HepG2 (cell line): ENCODE data around the gene MTHFD2L. TPM values are rescaled to one million over a fixed set of nuclear protein-coding genes. Genes with fewer than 3 reads are reported as not detected.
A peak's percentile ranks its signal among the peaks of the same experiment; 100 is the strongest.

Experiments used
- DMAP1 ChIP-seq: IDR thresholded peaks from 2 replicates; pipeline ENCODE4 v1.6.1; 2016
- GATAD2A ChIP-seq: IDR thresholded peaks from 2 replicates; pipeline ENCODE4 v1.6.1; 2016
- GMEB2 ChIP-seq: IDR thresholded peaks from 2 replicates; pipeline ENCODE4 v1.6.1; 2016; ENCODE audit warnings: missing biosample characterization, missing genetic modification reagents, low read depth
- HNF1A ChIP-seq, 2 experiments: sonication (generic) in 1 of 2; formaldehyde crosslinking in 1 of 2; IDR thresholded peaks; 2 replicates each; pipeline versions ENCODE4 v1.4.0 to v1.6.1; 2016 to 2020; ENCODE audit warnings: borderline replicate concordance in 1 of 2, low read depth in 1 of 2, mild to moderate bottlenecking in 1 of 2, missing genetic modification reagents in 1 of 2
- ISX ChIP-seq: sonication (generic); formaldehyde crosslinking; conservative IDR thresholded peaks from 2 replicates; pipeline ENCODE4 v1.5.0; 2020; ENCODE audit warnings: missing genetic modification reagents
- MAFG ChIP-seq: sonication (generic); formaldehyde crosslinking; IDR thresholded peaks from 2 replicates; pipeline ENCODE4 v1.5.1; 2020; ENCODE audit warnings: mild to moderate bottlenecking, missing genetic modification reagents
- MTERF4 ChIP-seq: sonication (generic); formaldehyde crosslinking; IDR thresholded peaks from 2 replicates; pipeline ENCODE4 v1.8.0; 2023; ENCODE audit warnings: mild to moderate bottlenecking, missing genetic modification reagents
- NFAT5 ChIP-seq: sonication (generic); formaldehyde crosslinking; IDR thresholded peaks from 2 replicates; pipeline ENCODE4 v1.4.0; 2020; ENCODE audit warnings: missing genetic modification reagents
- RARA ChIP-seq: IDR thresholded peaks from 2 replicates; pipeline ENCODE4 v1.6.1; 2016; ENCODE audit warnings: missing genetic modification reagents, missing compliant biosample characterization
- SOX6 ChIP-seq, 2 experiments: fragments of 450-650 bp in 1 of 2; sonication (generic) in 1 of 2; formaldehyde crosslinking in 1 of 2; IDR thresholded peaks; 2 replicates each; pipeline versions ENCODE4 v1.4.0 to v1.6.1; 2017 to 2020; ENCODE audit warnings: antibody characterized with exemption in 1 of 2, mild to moderate bottlenecking in 1 of 2, missing genetic modification reagents in 1 of 2
- SRF ChIP-seq: IDR thresholded peaks from 2 replicates; pipeline ENCODE4 v1.6.1; 2011; ENCODE audit warnings: mild to moderate bottlenecking, low read depth, low read length, moderate library complexity
- TARDBP ChIP-seq: sonication (generic); formaldehyde crosslinking; IDR thresholded peaks from 2 replicates; pipeline ENCODE4 v1.8.0; 2022; ENCODE audit warnings: mild to moderate bottlenecking, missing genetic modification reagents
- ZNF326 ChIP-seq: sonication (generic); formaldehyde crosslinking; IDR thresholded peaks from 2 replicates; pipeline ENCODE4 v1.4.0; 2020; ENCODE audit warnings: missing genetic modification reagents, borderline replicate concordance
- ZNF432 ChIP-seq: sonication (generic); formaldehyde crosslinking; IDR thresholded peaks from 2 replicates; pipeline ENCODE4 v1.5.0; 2020; ENCODE audit warnings: missing genetic modification reagents, mild to moderate bottlenecking, borderline replicate concordance
- ZNF746 ChIP-seq: sonication (generic); formaldehyde crosslinking; IDR thresholded peaks from 2 replicates; pipeline ENCODE4 v1.8.0; 2022; ENCODE audit warnings: mild to moderate bottlenecking, missing genetic modification reagents
- ZNF775 ChIP-seq: sonication (generic); formaldehyde crosslinking; IDR thresholded peaks from 2 replicates; pipeline ENCODE4 v1.4.0; 2020; ENCODE audit warnings: missing genetic modification reagents, mild to moderate bottlenecking, moderate library complexity, borderline replicate concordance
- polyA plus RNA-seq, 8 experiments: library from polyadenylated mRNA; depleted of rRNA in 3 of 8; stranded (reverse) in 7 of 8; unstranded in 1 of 8; fragments of >200 nt; fragmentation: Illumina TruSeq in 4 of 8; extraction: Trizol in 4 of 8; gene quantifications; 2 replicates each; pipeline versions ENCODE4 v1.2.1 to v1.2.3, GENCODE V29; 2011 to 2016; ENCODE audit warnings: low read depth in 4 of 8, missing spikeins in 1 of 8, mixed read lengths in 1 of 8; ENCODE audit not compliant: insufficient read depth in 1 of 8
- total RNA-seq, 5 experiments: library from RNA; depleted of rRNA; stranded (reverse); fragments of >200 nt; fragmentation: Illumina TruSeq; extraction: Trizol; gene quantifications; 2 replicates each; pipeline ENCODE4 v1.2.3, GENCODE V29; 2016; ENCODE audit warnings: low read depth in 1 of 5

The MTHFD2L gene
- total and polyA plus RNA-seq, 2 of the 13 experiments (the other 11 are each of a cell fraction or from before 2014, with no cell fraction given): 10.5 to 14.9 TPM

GRCh38 chr4:74157561-74158465, at the start of gene MTHFD2L (continued):
- TF ChIP-seq NFAT5 (CRISPR knock-in tag): 0 out of 2 replicates have a peak, but pooled peaks have one; percentile 36
- TF ChIP-seq ZNF746 (CRISPR knock-in tag): 0 out of 2 replicates have a peak, but pooled peaks have one; percentile 19
- peak; percentile 74; the same call in 1 of the 2 replicates for TF ChIP-seq GATAD2A
- TF ChIP-seq GMEB2 (CRISPR knock-in tag): no peak
- no peak for TF ChIP-seq ZNF775 (CRISPR knock-in tag)
- no peak for TF ChIP-seq SOX6 (IDR thresholded peaks at IDR 0.05)
- peak; percentile 82 for TF ChIP-seq SOX6 (CRISPR knock-in tag; IDR thresholded peaks at IDR 0.05)
- no peak for TF ChIP-seq SRF
- TF ChIP-seq MTERF4: peak; percentile 41; the same call in 1 of the 2 replicates
- peak; percentile 84 for TF ChIP-seq DMAP1
- no peak for TF ChIP-seq ZNF432 (CRISPR knock-in tag)
- TF ChIP-seq ISX (CRISPR knock-in tag): no peak
- TF ChIP-seq ZNF326 (CRISPR knock-in tag): no peak
- TF ChIP-seq HNF1A (IDR thresholded peaks at IDR 0.05; ENCODE audit: low read depth): no peak
- TF ChIP-seq HNF1A (CRISPR knock-in tag; IDR thresholded peaks at IDR 0.05; ENCODE audit: borderline replicate concordance): peak; percentile 43; the same call in 1 of the 2 replicates
- no peak for TF ChIP-seq MAFG (CRISPR knock-in tag)
- TF ChIP-seq TARDBP (CRISPR knock-in tag): peak; percentile 94
- peak; percentile 21; the same call in 1 of the 2 replicates for TF ChIP-seq RARA (CRISPR knock-in tag)
